ENCODE measurements around the gene CEP152. TPM values are rescaled to one million over a fixed set of nuclear protein-coding genes. Genes with fewer than 3 reads are reported as not detected.

CEP152 gene
- total and polyA plus RNA-seq, 2 donors (not counting 1 experiment from before 2014, with no cell fraction given), result 1.5 to 18.0 TPM

DNA sequence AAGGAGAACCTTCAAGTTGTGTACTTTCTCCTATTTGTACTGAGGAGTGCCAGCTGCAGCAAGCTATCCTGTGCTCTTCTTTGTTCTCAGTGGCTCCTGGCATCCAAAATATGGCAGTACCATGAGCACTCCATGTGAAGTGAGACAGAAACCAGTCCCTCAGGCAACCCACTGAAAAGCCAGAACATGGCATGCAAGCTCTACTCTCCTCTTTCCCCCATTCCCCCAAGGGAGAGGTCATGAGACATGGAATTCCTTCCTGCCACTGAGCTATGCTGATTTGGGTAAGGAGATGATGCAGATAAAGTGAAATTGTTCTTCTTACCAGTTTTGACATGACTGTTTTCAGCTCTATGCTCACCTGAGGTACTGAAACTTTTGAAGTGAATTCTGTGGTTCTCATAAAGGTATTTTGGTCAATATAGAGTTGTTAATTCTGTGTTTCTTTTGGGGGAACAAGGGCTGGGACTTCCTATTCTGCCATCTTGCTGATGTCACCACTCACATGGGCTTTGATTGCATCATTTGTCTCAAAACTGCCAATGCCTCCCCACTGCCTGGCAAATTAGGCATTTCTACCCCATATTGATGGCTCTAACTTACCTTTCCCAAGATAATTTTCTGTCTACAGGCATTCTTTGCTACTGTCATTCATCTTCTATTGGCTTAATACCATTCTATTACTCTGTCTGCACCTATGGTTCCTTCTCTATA lies 22.8 kb upstream of the CEP152 start:
- Histone ChIP-seq H3K27ac (ENCODE audit: low read length in 2 of 2) (no peak overlapping the region), H3K27me3 (replicated peaks in 1 of 4; ENCODE audit: control extremely low read depth in 1 of 4, control insufficient read depth in 3 of 4, insufficient read depth in 4 of 4, low read length in 3 of 4) (no peaks in the 10 kb centered on the region), H4K20me1 (ENCODE audit: control insufficient read depth, insufficient read depth, low read length, poor library complexity, severe bottlenecking) (no peaks in the 10 kb centered on the region), H3K36me3 (replicated peaks in 1 of 2; ENCODE audit: control extremely low read depth in 1 of 2, control insufficient read depth in 1 of 2, extremely low read depth in 1 of 2, insufficient read depth in 2 of 2, low read length in 1 of 2) (no peaks in the 10 kb centered on the region), H3K9me3 (ENCODE audit: control extremely low read depth in 1 of 3, control insufficient read depth in 2 of 3, insufficient read depth in 1 of 3, low read length in 2 of 3) (peaks cover 0 to 13% (median 9%) of the 10 kb centered on the region in 3 donors), H2AFZ (ENCODE audit: insufficient read depth, low read depth, low read length, poor library complexity, severe bottlenecking) (no peak overlapping the region), H3K9ac (ENCODE audit: low read length) (no peak overlapping the region), H3K4me2 (replicated peaks; ENCODE audit: low read depth, low read length, poor library complexity, severe bottlenecking) (no peak overlapping the region), H3K4me3 (ENCODE audit: control extremely low read depth in 1 of 5, extremely low read depth in 1 of 5, insufficient read depth in 1 of 5, low read depth in 2 of 5, low read length in 4 of 5) (no peak overlapping the region), H3K4me1 (ENCODE audit: control insufficient read depth in 2 of 2, insufficient read depth in 2 of 2, low read length in 2 of 2) (no peaks in the 10 kb centered on the region), H3K79me2 (ENCODE audit: control insufficient read depth, insufficient read depth, low read length) (no peaks in the 10 kb centered on the region)
- POLR2A ChIA-PET, result no interaction called here
- no peak for DNase-seq
- no peak for ATAC-seq (ENCODE audit: low read depth)
- TF ChIP-seq, protein P1, sequence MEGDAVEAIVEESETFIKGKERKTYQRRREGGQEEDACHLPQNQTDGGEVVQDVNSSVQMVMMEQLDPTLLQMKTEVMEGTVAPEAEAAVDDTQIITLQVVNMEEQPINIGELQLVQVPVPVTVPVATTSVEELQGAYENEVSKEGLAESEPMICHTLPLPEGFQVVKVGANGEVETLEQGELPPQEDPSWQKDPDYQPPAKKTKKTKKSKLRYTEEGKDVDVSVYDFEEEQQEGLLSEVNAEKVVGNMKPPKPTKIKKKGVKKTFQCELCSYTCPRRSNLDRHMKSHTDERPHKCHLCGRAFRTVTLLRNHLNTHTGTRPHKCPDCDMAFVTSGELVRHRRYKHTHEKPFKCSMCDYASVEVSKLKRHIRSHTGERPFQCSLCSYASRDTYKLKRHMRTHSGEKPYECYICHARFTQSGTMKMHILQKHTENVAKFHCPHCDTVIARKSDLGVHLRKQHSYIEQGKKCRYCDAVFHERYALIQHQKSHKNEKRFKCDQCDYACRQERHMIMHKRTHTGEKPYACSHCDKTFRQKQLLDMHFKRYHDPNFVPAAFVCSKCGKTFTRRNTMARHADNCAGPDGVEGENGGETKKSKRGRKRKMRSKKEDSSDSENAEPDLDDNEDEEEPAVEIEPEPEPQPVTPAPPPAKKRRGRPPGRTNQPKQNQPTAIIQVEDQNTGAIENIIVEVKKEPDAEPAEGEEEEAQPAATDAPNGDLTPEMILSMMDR (IDR thresholded peaks at IDR 0.05), result no peak
- no peak for TF ChIP-seq EZH2 (IDR thresholded peaks at IDR 0.05; ENCODE audit: borderline replicate concordance, insufficient read depth, low read depth, low read length, poor library complexity, severe bottlenecking)
- H3K27me3 Mint-ChIP-seq, result peaks cover 37% of the 10 kb centered on the region
- no peak overlapping the region for H3K4me3 Mint-ChIP-seq
- no peaks in the 10 kb centered on the region for H3K4me1 Mint-ChIP-seq
- intact Hi-C loops (cut with micrococcal nuclease), result no loop called here
- peaks cover 8% of the 10 kb centered on the region for H3K9me3 Mint-ChIP-seq (ENCODE audit: insufficient read depth)
- CTCF ChIA-PET, result no interaction called here
- no peak overlapping the region for H3K27ac Mint-ChIP-seq

DNA sequence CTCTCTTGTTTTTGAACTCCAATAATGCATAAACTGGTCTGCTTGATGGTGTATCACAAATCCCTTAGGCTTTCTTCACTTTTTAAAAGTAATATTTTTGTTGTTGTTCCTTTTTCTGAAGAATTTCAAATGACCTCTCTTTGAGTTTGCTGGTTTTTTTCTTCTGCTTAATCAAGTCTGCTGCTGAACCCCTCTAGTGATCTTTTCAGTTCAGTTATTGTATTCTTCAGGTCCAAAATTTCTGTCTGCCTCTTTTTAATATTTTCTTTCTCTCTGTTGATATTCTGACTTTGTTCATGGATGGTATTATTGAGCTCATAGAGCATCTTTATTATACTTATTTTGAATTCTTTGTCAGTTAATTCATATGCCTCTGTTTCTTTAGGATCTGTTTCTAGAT lies 21.8 kb upstream of the CEP152 start:
- no peaks in the 10 kb centered on the region for H4K20me1 ChIP-seq (ENCODE audit: control insufficient read depth, insufficient read depth, low read length, poor library complexity, severe bottlenecking)
- no peak overlapping the region for H3K4me3 ChIP-seq (ENCODE audit: control extremely low read depth in 1 of 5, extremely low read depth in 1 of 5, insufficient read depth in 1 of 5, low read depth in 2 of 5, low read length in 4 of 5)
- H3K36me3 ChIP-seq (replicated peaks in 1 of 2; ENCODE audit: control extremely low read depth in 1 of 2, control insufficient read depth in 1 of 2, extremely low read depth in 1 of 2, insufficient read depth in 2 of 2, low read length in 1 of 2), result no peaks in the 10 kb centered on the region
- Mint-ChIP-seq H3K4me1 (no peaks in the 10 kb centered on the region), H3K4me3 (no peak overlapping the region), H3K9me3 (ENCODE audit: insufficient read depth) (peaks cover 8% of the 10 kb centered on the region), H3K27ac (no peak overlapping the region), H3K27me3 (peaks cover 32% of the 10 kb centered on the region)
- no peak for ATAC-seq (ENCODE audit: low read depth)
- ChIA-PET POLR2A (no interaction called here), CTCF (no interaction called here)
- H3K9me3 ChIP-seq (ENCODE audit: control extremely low read depth in 1 of 3, control insufficient read depth in 2 of 3, insufficient read depth in 1 of 3, low read length in 2 of 3), result peaks cover 0 to 13% (median 9%) of the 10 kb centered on the region in 3 donors
- no peaks in the 10 kb centered on the region for H3K27me3 ChIP-seq (replicated peaks in 1 of 4; ENCODE audit: control extremely low read depth in 1 of 4, control insufficient read depth in 3 of 4, insufficient read depth in 4 of 4, low read length in 3 of 4)
- DNase-seq, result no peak
- no peaks in the 10 kb centered on the region for H3K79me2 ChIP-seq (ENCODE audit: control insufficient read depth, insufficient read depth, low read length)
- no peak overlapping the region for H3K27ac ChIP-seq (ENCODE audit: low read length in 2 of 2)
- intact Hi-C loops (cut with micrococcal nuclease), result no loop called here
- no peak overlapping the region for H3K9ac ChIP-seq (ENCODE audit: low read length)
- no peaks in the 10 kb centered on the region for H3K4me1 ChIP-seq (ENCODE audit: control insufficient read depth in 2 of 2, insufficient read depth in 2 of 2, low read length in 2 of 2)
- H2AFZ ChIP-seq (ENCODE audit: insufficient read depth, low read depth, low read length, poor library complexity, severe bottlenecking), result no peak overlapping the region
- TF ChIP-seq, protein P1 (IDR thresholded peaks at IDR 0.05), result no peak
- no peak for TF ChIP-seq EZH2 (IDR thresholded peaks at IDR 0.05; ENCODE audit: borderline replicate concordance, insufficient read depth, low read depth, low read length, poor library complexity, severe bottlenecking)
- no peak overlapping the region for H3K4me2 ChIP-seq (replicated peaks; ENCODE audit: low read depth, low read length, poor library complexity, severe bottlenecking)

All from B cell (primary cell).